ENCODE data around the gene DUOXA1. TPM values are rescaled to one million over a fixed set of nuclear protein-coding genes. Genes with fewer than 3 reads are reported as not detected.
"Not testable (repeated sequence)": the region's sequence is repeated elsewhere in the genome, so short reads cannot be mapped to it uniquely, and the experiment has no call there.

DUOXA1 gene
- total and polyA plus RNA-seq, 2 of the 4 experiments (the other 2 are of a cell fraction), result 0.02 TPM; not detected in 1

GRCh38 chr15:45073602-45074001, 56.1 kb downstream of the DUOXA1 start:
- H3K9me1 ChIP-seq (ENCODE audit: insufficient read depth, low read length); H4K20me1 ChIP-seq (ENCODE audit: insufficient read depth, low read length); CTCF ChIA-PET; H3K4me1 ChIP-seq (ENCODE audit: control insufficient read depth, insufficient read depth, low read length); BruUV-seq (replicated peaks); H2BK5ac ChIP-seq (ENCODE audit: low read depth, low read length, poor library complexity, severe bottlenecking); H3K56ac ChIP-seq (ENCODE audit: extremely low read depth, insufficient read depth, low read length); H4K8ac ChIP-seq (ENCODE audit: low read depth in 2 of 2, low read length in 2 of 2); H2BK15ac ChIP-seq (ENCODE audit: low read depth, low read length); H3K4ac ChIP-seq (ENCODE audit: low read depth, low read length); dilution Hi-C loops (cut with HindIII; ENCODE audit: low sequenced_read_pairs, unreplicated experiment); H2BK20ac ChIP-seq (ENCODE audit: low read depth, low read length); ATAC-seq (ENCODE audit: low read depth); H2BK120ac ChIP-seq (ENCODE audit: low read depth, low read length); H3K9me3 ChIP-seq (ENCODE audit: control insufficient read depth, insufficient read depth, low read length); H3K27ac ChIP-seq (ENCODE audit: insufficient read depth, low read length); in situ Hi-C loops (cut with MboI; ENCODE audit: low sequenced_read_pairs); H4K91ac ChIP-seq (ENCODE audit: insufficient read depth, low read depth, low read length); H4K5ac ChIP-seq (ENCODE audit: low read depth, low read length); H3K36me3 ChIP-seq (ENCODE audit: control insufficient read depth, insufficient read depth, low read length); intact Hi-C loops (cut with micrococcal nuclease); H3K4me3 ChIP-seq (ENCODE audit: insufficient read depth, low read depth, low read length); DNase-seq; POLR2A ChIA-PET (ENCODE audit: unreplicated experiment); H3K18ac ChIP-seq (ENCODE audit: low read depth, low read length); H3K9ac ChIP-seq (ENCODE audit: low read depth, low read length); H3K79me1 ChIP-seq (ENCODE audit: low read depth in 1 of 2, low read length in 2 of 2); H2AK5ac ChIP-seq (ENCODE audit: low read depth, low read length); H2AK9ac ChIP-seq (replicated peaks; ENCODE audit: low read depth, low read length, poor library complexity); H3K27me3 ChIP-seq (ENCODE audit: control insufficient read depth, insufficient read depth, low read length); H3K4me2 ChIP-seq (ENCODE audit: low read depth, low read length); H3K23ac ChIP-seq (ENCODE audit: low read depth, low read length); H3K14ac ChIP-seq (replicated peaks; ENCODE audit: low read depth, low read length); H2AFZ ChIP-seq (replicated peaks; ENCODE audit: low read length, poor library complexity): not testable (repeated sequence)

- H3K27me3 ChIP-seq (ENCODE audit: control insufficient read depth, insufficient read depth, low read length); H3K4me3 ChIP-seq (ENCODE audit: insufficient read depth, low read depth, low read length); H4K8ac ChIP-seq (ENCODE audit: low read depth in 2 of 2, low read length in 2 of 2); H2BK15ac ChIP-seq (ENCODE audit: low read depth, low read length); H3K27ac ChIP-seq (ENCODE audit: insufficient read depth, low read length); ATAC-seq (ENCODE audit: low read depth); H2AK5ac ChIP-seq (ENCODE audit: low read depth, low read length); H2BK5ac ChIP-seq (ENCODE audit: low read depth, low read length, poor library complexity, severe bottlenecking); in situ Hi-C loops (cut with MboI; ENCODE audit: low sequenced_read_pairs); H4K91ac ChIP-seq (ENCODE audit: insufficient read depth, low read depth, low read length); POLR2A ChIA-PET (ENCODE audit: unreplicated experiment); CTCF ChIA-PET; H3K14ac ChIP-seq (replicated peaks; ENCODE audit: low read depth, low read length); H3K36me3 ChIP-seq (ENCODE audit: control insufficient read depth, insufficient read depth, low read length); H2AFZ ChIP-seq (replicated peaks; ENCODE audit: low read length, poor library complexity); H3K23ac ChIP-seq (ENCODE audit: low read depth, low read length); H2BK20ac ChIP-seq (ENCODE audit: low read depth, low read length); H3K56ac ChIP-seq (ENCODE audit: extremely low read depth, insufficient read depth, low read length); H3K4ac ChIP-seq (ENCODE audit: low read depth, low read length); H3K9me3 ChIP-seq (ENCODE audit: control insufficient read depth, insufficient read depth, low read length); DNase-seq; H4K20me1 ChIP-seq (ENCODE audit: insufficient read depth, low read length); intact Hi-C loops (cut with micrococcal nuclease); H4K5ac ChIP-seq (ENCODE audit: low read depth, low read length); H3K79me1 ChIP-seq (ENCODE audit: low read depth in 1 of 2, low read length in 2 of 2); dilution Hi-C loops (cut with HindIII; ENCODE audit: low sequenced_read_pairs, unreplicated experiment); H2AK9ac ChIP-seq (replicated peaks; ENCODE audit: low read depth, low read length, poor library complexity); H3K4me1 ChIP-seq (ENCODE audit: control insufficient read depth, insufficient read depth, low read length); H3K4me2 ChIP-seq (ENCODE audit: low read depth, low read length); H3K9me1 ChIP-seq (ENCODE audit: insufficient read depth, low read length); H2BK120ac ChIP-seq (ENCODE audit: low read depth, low read length); H3K9ac ChIP-seq (ENCODE audit: low read depth, low read length); BruUV-seq (replicated peaks): not testable (repeated sequence)
- WGBS, 2 experiments (ENCODE audit: extremely low coverage in 2 of 2, insufficient read length in 1 of 2), result no CpG with 5 or more reads among the region's 6 CpGs
- H3K18ac ChIP-seq (ENCODE audit: low read depth, low read length), result peak overlapping the region; percentile 44; the same call in 1 of the 2 replicates
Measured at GRCh38 chr15:45069942-45070360, 59.7 kb downstream of the DUOXA1 start.

Measured in IMR-90 (cell line).